GM19239 (cell line): ENCODE results near the gene TGFBR3L.
"Not testable (repeated sequence)": the region's sequence is repeated elsewhere in the genome, so short reads cannot be mapped to it uniquely, and the experiment has no call there.

ENCODE experiments used
- DNase-seq: peaks from one replicate; pipeline ENCODE4 v3.0.0; 2011; ENCODE audit warnings: low spot score; ENCODE audit not compliant: insufficient read length
- FAIRE-seq: peaks from 2 replicates; lab custom pipeline; 2011; peaks lifted over from hg19 to GRCh38; lab: Jason Lieb, UNC

Gene TGFBR3L

DNA sequence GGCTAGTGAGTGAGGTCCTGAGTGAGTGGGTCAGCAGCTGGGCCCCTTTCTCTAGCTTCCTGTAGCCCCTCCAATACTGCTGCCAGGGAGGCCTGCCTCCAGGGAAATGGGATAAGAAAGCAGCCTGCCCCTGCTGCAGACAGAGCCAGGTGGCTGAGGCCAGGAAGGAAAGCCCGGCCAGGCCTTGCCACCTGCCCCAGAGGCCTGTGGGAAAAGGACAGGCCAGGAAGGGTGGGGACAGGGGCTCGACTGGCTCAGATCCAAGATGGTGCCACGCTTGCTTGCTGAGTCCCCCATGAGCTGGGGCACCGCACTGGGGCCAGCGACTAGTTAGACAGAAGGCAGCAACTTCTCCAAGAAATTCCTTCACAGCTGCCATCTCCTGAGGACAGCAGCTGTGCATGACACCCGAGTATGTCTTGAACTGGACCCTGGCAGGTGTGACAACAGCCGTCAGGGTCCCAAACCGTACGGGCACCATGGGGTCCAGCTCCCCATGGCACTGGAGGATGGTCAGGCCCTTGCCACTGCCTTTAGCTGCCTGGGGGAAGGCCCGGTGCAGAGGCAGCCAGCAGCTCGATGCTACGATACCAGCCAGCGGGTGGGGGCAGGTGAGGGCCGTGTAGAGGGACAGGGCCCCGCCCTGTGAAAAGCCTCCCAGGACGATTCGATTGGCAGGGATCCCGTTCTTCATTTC lies 35.4 kb upstream of the TGFBR3L start:
- DNase-seq (no peak), FAIRE-seq (no peak)

GRCh38 chr19:7879836-7880235 lies 34.8 kb upstream of the TGFBR3L start:
- no peak for FAIRE-seq
- no peak for DNase-seq

- FAIRE-seq (no peak), DNase-seq (no peak)
These were observed 32.7 kb upstream of the TGFBR3L start for GRCh38 chr19:7881910-7882309.

DNA sequence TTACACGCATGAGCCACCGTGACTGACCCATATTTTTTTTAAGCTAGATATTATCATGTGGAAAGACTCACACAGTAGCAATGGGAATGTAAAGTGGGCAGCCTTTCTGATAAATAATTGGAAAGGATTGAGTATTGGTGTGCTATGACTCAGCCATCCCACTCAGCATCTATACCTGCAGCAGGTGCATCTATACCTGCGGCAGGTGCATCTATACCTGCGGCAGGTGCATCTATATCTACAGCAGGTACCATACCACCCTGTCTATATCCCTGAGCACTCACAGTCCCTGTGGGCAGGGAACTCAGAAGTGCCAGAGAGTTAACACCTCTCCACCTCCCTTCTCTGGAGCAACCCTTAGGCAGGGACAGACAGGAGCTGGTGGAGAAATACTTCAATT lies 31.5 kb upstream of the TGFBR3L start:
- no peak for FAIRE-seq
- no peak for DNase-seq

DNA sequence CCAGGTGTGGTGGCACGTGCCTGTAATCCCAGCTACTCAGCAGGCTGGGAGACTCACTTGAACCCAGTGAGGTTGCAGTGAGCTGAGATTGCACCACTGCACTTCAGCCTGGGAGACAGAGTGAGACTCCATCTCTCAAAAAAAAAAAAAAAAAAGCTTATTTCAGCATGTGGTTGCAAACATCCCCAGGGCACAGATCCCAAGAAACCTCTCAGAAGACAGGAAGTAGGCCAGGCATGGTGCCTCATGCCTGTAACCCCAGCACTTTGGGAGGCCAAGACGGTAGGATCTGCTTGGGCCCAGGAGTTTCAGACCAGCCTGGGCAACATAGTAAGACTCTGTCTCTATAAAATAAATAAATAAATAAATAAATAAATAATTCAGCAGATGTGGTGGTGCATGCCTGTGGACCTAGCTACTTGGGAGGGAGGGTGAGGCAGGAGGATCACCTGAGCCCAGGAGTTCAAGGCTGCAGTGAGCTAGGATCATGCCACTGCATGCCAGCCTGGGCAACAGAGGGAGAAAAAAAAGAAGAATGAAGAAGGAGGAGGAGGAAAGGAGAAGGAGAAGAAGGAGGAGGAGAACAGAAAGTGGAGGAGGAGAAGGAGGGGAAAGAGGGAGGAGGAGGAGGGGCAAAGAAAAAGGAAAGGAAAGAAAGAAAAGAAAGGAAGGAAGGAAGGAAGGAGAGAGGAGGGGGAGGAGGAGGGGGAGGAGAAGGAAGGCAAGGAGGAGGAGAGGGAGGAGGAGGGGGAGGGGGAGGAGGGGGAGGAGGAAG lies 30.6 kb upstream of the TGFBR3L start:
- DNase-seq (no peak), FAIRE-seq (no peak)

- no peak for DNase-seq
- FAIRE-seq: no peak
These were observed 28.8 kb upstream of the TGFBR3L start for GRCh38 chr19:7885818-7886217.

DNA sequence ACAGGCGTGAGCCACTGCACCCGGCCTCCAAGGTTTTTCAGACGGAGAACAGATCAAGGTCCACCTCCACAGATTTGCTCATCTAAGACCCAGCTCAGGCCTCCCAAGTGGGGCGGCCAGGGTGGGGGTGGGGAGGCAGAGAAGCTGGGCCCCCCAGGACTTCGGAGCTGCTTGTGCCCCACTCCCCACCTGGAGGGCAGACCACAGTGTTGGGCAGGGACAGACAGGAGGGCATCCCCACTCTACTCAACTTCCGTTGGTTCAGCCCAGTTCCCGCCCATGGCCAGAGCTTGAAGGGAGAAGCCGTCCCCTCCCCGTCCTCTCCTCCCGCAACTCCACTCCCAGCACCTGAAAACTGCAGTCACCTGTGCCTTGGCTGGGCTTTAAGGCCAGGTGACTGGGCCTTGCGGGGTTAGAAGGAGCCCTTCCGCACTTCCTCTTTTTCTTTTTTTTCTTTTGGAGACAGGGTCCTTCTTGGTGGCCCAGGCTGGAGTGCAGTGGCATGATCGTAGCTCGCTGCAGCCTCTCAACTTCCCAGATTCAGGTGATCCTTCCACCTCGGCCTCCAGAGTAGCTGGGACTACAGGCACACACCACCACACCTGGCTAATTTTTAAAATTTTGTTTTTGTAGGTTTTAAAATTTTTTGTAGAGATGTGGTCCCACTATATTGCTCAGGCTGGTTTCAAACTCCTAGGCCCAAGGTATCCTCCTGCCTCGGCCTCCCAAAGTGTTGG lies 27.1 kb upstream of the TGFBR3L start:
- FAIRE-seq (no peak), DNase-seq (no peak)

GRCh38 chr19:7888145-7888825 lies 26.3 kb upstream of the TGFBR3L start, which contains the start of gene LRRC8E:
Gene LRRC8E (plus strand): TSS chr19:7888510. CDS start chr19:7895604, 7,094 bp downstream.
- no peak for DNase-seq
- no peak for FAIRE-seq

DNA sequence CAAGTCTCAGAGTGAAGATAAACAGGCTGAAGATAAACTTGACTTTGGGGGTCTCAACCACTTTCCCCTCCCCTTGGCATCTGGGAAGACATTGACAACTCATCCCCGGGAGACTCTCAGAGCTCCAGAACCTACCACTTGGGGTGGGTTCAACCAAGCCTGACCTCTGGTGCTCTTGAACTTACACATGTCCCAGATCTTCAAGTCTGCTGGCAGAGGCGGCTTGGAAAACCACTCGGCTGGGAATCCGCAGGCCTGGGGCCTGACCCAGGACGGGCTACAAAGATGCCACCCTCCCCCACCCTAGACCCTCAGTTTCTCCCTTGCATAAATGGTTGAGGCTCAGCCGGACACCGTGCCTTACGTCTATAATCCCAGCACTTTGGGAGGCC lies 25.8 kb upstream of the TGFBR3L start:
- no peak for DNase-seq
- no peak for FAIRE-seq

DNA sequence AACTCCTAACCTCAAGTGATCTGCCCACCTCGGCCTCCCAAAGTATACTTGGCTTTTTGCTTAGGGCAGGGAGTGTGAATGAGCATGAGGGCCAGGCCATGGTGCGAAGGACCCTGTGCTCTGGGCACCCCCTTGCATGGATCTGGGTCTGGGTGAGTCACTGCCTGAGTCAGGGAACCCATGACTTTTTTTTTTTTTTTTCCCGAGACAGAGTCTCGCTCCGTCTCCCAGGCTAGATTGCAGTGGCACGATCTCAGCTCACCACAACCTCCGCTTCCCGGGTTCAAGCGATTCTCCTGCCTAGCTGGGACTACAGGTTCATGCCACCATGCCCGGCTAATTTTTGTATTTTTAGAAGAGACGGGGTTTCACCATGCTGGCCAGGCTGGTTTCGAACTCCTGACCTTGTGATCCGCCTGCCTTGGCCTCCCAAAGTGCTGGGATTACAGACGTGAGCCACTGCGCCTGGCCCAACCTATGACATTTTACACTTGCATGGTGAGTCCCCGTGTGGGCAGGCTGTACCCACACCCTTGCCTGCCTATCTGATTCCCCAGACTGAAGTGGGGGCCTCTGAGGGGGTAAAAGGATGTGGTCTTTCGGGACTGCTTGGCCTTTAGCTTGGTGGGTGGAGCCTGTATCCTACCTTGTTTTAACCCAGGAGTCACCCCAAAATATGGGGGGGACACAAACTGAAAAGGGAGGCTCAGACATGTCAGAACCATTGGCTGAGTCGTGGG lies 21.1 kb upstream of the TGFBR3L start:
- not testable (repeated sequence) for FAIRE-seq, DNase-seq

DNA sequence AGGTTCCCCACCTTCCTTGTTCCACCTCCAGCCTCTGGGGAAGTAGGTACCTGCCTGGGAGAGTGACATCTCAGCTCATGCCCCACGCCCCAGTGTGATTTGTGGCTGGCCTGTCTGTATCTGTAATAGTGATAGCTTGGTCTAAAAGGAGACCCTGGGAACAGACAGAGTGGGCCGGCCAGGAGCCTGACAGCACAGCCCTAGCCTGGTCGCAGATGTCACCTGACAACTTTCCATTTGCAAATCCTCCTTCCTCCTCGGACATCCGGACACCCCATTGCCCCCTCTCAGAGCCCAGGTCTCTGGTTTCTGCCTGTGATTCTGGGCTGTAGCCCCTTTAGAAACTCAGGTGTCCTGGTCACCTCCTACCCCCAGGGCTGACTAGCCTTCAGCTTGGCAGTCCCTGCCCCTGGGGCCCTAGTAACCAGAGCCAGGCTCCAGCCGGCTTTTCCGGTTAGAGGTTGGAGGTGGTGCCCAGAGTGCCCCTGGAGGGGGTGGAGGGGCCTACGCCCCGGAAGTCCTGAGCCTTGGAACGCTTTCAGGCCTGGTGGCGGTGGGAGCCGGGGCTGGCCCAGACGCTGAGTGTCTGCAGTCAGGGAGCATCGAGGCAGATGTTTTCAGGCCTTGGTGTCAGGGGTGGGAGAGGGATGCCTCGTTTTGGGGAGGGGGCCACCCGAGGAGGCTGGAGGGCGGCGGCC lies 19.9 kb upstream of the TGFBR3L start:
- DNase-seq (no peak), FAIRE-seq (no peak)

GRCh38 chr19:7895565-7895964 lies 19.1 kb upstream of the TGFBR3L start:
- FAIRE-seq (no peak), DNase-seq (no peak)

- FAIRE-seq (no peak), DNase-seq (no peak)
These were observed 17.3 kb upstream of the TGFBR3L start for GRCh38 chr19:7897292-7897691.

- DNase-seq (no peak), FAIRE-seq (no peak)
These were observed 15.7 kb upstream of the TGFBR3L start for GRCh38 chr19:7898967-7899366.

- no peak for FAIRE-seq
- DNase-seq: no peak
These were observed 14.8 kb upstream of the TGFBR3L start for GRCh38 chr19:7899751-7900378.

- FAIRE-seq (no peak), DNase-seq (no peak)
These were observed 14.2 kb upstream of the TGFBR3L start for GRCh38 chr19:7900401-7900870.

- FAIRE-seq (no peak), DNase-seq (no peak)
These were observed 13.7 kb upstream of the TGFBR3L start for GRCh38 chr19:7900931-7901330.

GRCh38 chr19:7901337-7901736 lies 13.3 kb upstream of the TGFBR3L start:
- FAIRE-seq: no peak
- no peak for DNase-seq

DNA sequence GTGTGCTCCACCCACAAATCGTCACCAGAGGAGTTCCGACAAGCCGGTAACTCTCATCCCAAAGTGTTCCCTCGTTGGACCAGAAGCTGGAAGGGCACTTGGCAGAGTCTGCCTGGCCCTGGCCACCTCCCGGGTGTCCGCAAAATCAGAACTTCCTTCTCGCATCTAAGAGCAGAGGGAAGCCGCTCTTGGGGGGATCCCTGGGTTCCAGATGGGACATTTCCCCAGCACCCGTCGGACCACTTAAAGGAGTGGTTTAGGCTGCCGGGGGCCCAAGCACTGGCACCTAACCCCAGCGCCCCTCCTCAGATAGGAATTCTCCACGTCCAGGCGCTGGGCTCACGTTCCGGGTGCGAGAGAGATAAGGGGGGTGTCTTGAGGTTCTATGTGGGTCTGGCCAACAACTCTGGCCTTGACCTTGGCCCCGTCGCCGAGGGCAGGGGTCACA lies 11.8 kb upstream of the TGFBR3L start:
- DNase-seq: no peak
- FAIRE-seq: no peak
